CD4-positive, alpha-beta memory T cell (primary cell): Measurements from ENCODE around the gene CARD8. TPM values are rescaled to one million over a fixed set of nuclear protein-coding genes. Genes with fewer than 3 reads are reported as not detected.

ENCODE experiments used
- CTCF ChIA-PET: fragments of 350-600 bp; sonication (Branson Sonifier 250); formaldehyde crosslinking; loops from one replicate; lab custom pipeline; 2021; ENCODE audit warnings: inconsistent platforms; ENCODE audit not compliant: partially characterized antibody; lab: Charles Lee
- POLR2A ChIA-PET: fragments of 350-600 bp; sonication (Branson Sonifier 250); formaldehyde crosslinking; loops from one replicate; lab custom pipeline; 2021; ENCODE audit not compliant: partially characterized antibody; lab: Charles Lee
- DNase-seq, 5 donors: peaks; one replicate each; pipeline versions ENCODE4 v3.0.0 to v3.0.0-alpha.2; 2020 to 2022; ENCODE audit warnings: mixed read lengths in 1 of 5
- H3K27ac ChIP-seq: one replicate; pipeline ENCODE4 v1.7.0; 2013; ENCODE audit warnings: low read depth, low read length
- H3K27me3 ChIP-seq: 2 replicates; pipeline ENCODE4 v1.7.0; 2013; ENCODE audit warnings: mild to moderate bottlenecking, low read length, moderate library complexity; ENCODE audit not compliant: insufficient read depth
- H3K36me3 ChIP-seq: 2 replicates; pipeline ENCODE4 v1.7.0; 2013; ENCODE audit warnings: mild to moderate bottlenecking, low read length, moderate library complexity; ENCODE audit not compliant: insufficient read depth
- H3K4me1 ChIP-seq: 2 replicates; pipeline ENCODE4 v1.7.0; 2013; ENCODE audit warnings: mild to moderate bottlenecking, low read length, moderate library complexity; ENCODE audit not compliant: insufficient read depth
- H3K4me3 ChIP-seq, 2 donors: one replicate each; pipeline ENCODE4 v1.7.0; 2013; ENCODE audit warnings: low read length in 2 of 2, mild to moderate bottlenecking in 1 of 2
- H3K9me3 ChIP-seq, 2 donors: one replicate each; pipeline ENCODE4 v1.7.0; 2013; ENCODE audit warnings: low read length in 2 of 2, control low read depth in 1 of 2; ENCODE audit not compliant: control insufficient read depth in 1 of 2
- H3K27ac Mint-ChIP-seq, 7 donors: one replicate each; pipeline ENCODE4 v1.8.0; 2020 to 2021; ENCODE audit warnings: mixed read lengths in 7 of 7, mild to moderate bottlenecking in 6 of 7, inconsistent platforms in 3 of 7, moderate library complexity in 3 of 7
- H3K27me3 Mint-ChIP-seq, 2 donors: one replicate each; pipeline ENCODE4 v1.8.0; 2020 to 2021; ENCODE audit warnings: mixed read lengths in 2 of 2
- H3K36me3 Mint-ChIP-seq, 2 donors: one replicate each; pipeline ENCODE4 v1.8.0; 2020 to 2021; ENCODE audit warnings: mixed read lengths in 2 of 2, inconsistent platforms in 1 of 2, mild to moderate bottlenecking in 1 of 2
- H3K4me1 Mint-ChIP-seq, 4 donors: one replicate each; pipeline ENCODE4 v1.8.0; 2020 to 2021; ENCODE audit warnings: mixed read lengths in 4 of 4, mild to moderate bottlenecking in 1 of 4
- H3K4me3 Mint-ChIP-seq, 8 donors: one replicate each; pipeline ENCODE4 v1.8.0; 2020 to 2021; ENCODE audit warnings: mixed read lengths in 8 of 8, mild to moderate bottlenecking in 7 of 8, moderate library complexity in 6 of 8, inconsistent platforms in 3 of 8
- H3K9me3 Mint-ChIP-seq, 8 donors: one replicate each; pipeline ENCODE4 v1.8.0; 2020 to 2021; ENCODE audit warnings: mixed read lengths in 8 of 8, mild to moderate bottlenecking in 5 of 8, inconsistent platforms in 3 of 8, moderate library complexity in 1 of 8
- intact Hi-C: fragments of 100-400 bp; cut with micrococcal nuclease; formaldehyde crosslinking; loops from one replicate; pipeline ENCODE4 v1.15.1; 2023
- polyA plus RNA-seq, 2 donors: library from polyadenylated mRNA; unstranded; fragments of 300-500 nt; fragmentation: Illumina TruSeq; gene quantifications; one replicate each; pipeline ENCODE4 v1.2.3, GENCODE V29; 2021
- total RNA-seq, 2 experiments: library from RNA; stranded (reverse); gene quantifications; one replicate each; pipeline ENCODE4 v1.2.3, GENCODE V29; 2021

CARD8 gene
- total and polyA plus RNA-seq, 4 experiments from 2014 or later: 74.9 to 316 (median 200) TPM

DNA sequence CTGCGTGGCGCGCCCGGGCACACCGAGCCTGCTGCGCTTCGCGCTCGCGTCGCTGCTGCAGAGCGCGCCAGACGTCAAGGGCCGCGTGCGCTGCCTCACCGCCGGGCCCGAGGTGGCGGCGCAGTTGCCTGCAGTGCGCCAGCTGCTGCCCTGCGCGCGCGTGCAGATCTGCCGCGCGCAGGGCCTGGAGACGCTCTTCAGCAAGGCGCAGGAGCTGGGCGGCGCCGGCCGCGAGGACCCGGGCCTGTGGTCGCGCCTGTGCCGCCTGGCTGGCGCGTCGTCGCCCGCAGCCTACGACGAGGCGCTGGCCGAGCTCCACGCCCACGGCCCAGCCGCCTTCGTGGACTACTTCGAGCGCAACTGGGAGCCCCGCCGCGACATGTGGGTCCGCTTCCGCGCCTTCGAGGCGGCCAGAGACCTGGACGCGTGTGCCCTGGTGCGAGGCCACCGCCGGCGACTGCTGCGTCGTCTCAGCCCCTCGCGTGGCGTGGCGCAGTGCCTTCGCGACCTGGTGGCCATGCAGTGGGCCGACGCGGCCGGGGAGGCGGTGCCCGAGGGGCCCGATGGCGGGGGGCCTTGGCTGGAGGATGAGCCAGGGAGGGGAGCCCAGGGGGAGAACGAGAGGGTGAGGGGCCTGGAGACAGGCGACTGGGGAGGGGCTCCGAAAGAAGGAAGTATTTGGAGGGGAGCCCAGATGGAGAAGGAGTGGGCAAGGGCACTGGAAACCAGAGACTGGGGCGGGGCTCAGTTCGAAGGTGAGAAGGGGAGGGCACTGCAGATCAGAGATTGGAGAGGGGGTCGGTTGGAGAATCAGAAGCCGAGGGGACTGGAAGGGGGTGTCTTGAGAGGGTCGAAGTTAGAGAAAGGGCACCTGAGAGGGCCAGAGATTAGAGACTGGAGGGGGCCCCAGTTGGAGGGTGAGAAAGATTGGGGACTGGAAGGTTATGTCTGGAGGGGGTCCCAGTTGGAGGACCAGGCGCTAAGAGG is 60.6 kb downstream of the CARD8 start:
- Histone ChIP-seq H3K36me3 (no peaks in the 10 kb centered on the region), H3K4me1 (no peaks in the 10 kb centered on the region), H3K9me3 (no peaks in the 10 kb centered on the region), H3K27ac (no peak overlapping the region), H3K27me3 (no peaks in the 10 kb centered on the region), H3K4me3 (no peak overlapping the region)
- intact Hi-C loops: no loop called here
- H3K36me3 Mint-ChIP-seq: peaks cover 4 to 7% of the 10 kb centered on the region in 2 donors
- no peak for DNase-seq
- H3K4me1 Mint-ChIP-seq: peaks cover 4 to 21% (median 5%) of the 10 kb centered on the region in 4 donors
- no peak overlapping the region for H3K27ac Mint-ChIP-seq
- ChIA-PET CTCF (interaction anchor here (0.5 to 2.1 kb wide), 6 partner anchors 8 to 252 kb away, joined by 3 to 12 read pairs (median 4); no protein-coding TSS in a partner anchor), POLR2A (interaction anchor here (1.7 kb wide), 1 partner anchor 9 kb away, joined by 7 read pairs; no protein-coding TSS in a partner anchor)
- no peaks in the 10 kb centered on the region for H3K9me3 Mint-ChIP-seq
- H3K27me3 Mint-ChIP-seq: no peaks in the 10 kb centered on the region
- no peak overlapping the region for H3K4me3 Mint-ChIP-seq

DNA sequence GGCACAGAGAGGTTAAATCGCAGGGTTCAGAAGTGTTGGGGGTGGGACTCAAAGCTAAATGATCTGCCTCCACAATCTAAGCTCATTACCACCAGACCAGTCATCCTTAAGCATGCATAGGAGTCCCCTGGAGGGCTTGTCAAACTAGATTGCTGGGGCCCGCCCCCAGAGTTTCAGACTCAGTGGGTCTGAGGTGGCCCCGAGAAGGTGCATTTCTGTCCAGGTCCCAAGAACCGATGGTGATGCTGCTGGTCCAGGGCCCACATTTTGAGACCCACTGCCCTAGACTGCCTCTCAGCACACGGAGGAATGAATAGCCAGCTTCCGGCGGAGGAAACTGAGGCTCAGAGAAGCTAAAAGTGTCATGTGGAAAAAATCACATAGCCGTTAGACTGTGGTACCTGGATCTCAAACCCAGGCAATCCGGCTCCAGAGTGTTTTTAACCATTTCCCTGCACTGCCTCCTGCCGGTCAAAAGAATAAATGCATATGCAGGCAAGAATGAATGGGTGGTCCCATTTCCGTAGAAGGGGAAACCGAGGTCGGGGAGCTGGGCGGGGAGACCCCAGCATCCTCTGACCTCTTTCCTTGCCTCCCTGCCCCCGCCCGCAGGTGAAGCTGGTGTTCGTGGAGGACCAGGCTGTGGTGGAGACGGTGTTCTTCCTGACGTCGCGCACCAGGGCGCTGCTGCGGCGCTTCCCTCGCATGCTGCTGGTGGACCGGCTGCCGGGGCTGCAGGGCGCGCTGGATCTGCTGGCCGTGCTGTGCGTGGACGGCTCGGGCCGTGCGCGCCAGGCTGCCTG is 61.5 kb downstream of the CARD8 start:
- Mint-ChIP-seq H3K4me3 (peak overlapping the region in 1 of 8 donors; percentile 57), H3K36me3 (peaks cover 4 to 7% of the 10 kb centered on the region in 2 donors), H3K27me3 (no peaks in the 10 kb centered on the region), H3K27ac (peak overlapping the region in 2 of 7 donors; percentile 4 to 63), H3K9me3 (no peaks in the 10 kb centered on the region), H3K4me1 (peaks cover 4 to 21% (median 4%) of the 10 kb centered on the region in 4 donors)
- intact Hi-C loops: no loop called here
- ChIA-PET POLR2A (interaction anchor here (1.7 kb wide), 1 partner anchor 9 kb away, joined by 7 read pairs; no protein-coding TSS in a partner anchor), CTCF (interaction anchor here (0.5 to 2.1 kb wide), 7 partner anchors 9 to 253 kb away, joined by 3 to 12 read pairs (median 4); no protein-coding TSS in a partner anchor)
- peak in 3 of 5 donors; percentile 18 to 39 (median 20) for DNase-seq
- Histone ChIP-seq H3K27ac (no peak overlapping the region), H3K36me3 (no peaks in the 10 kb centered on the region), H3K27me3 (no peaks in the 10 kb centered on the region), H3K4me1 (no peaks in the 10 kb centered on the region), H3K9me3 (no peaks in the 10 kb centered on the region), H3K4me3 (no peak overlapping the region)

DNA sequence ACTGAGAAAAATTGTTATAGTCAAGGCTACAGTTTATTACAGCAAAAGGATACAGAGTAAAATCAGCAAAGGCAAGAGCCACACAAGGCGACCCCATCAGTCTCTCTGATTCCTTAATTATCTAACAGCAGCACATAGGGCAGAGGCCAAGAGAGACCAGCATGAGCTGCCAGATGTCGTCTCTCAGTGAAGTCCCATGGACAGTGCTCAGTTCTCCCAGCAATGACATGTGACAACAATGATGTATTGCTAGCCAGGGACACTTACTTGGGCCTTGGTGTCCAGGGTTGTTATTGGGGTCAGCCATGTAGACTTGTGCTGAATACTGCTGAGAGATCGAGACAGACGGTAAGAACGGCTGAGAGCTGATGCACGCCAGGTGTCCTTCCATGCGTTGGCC is 63.0 kb downstream of the CARD8 start:
- H3K4me3 ChIP-seq: no peak overlapping the region
- DNase-seq: no peak
- no peaks in the 10 kb centered on the region for H3K9me3 Mint-ChIP-seq
- H3K27me3 Mint-ChIP-seq: no peaks in the 10 kb centered on the region
- no peaks in the 10 kb centered on the region for H3K9me3 ChIP-seq
- H3K36me3 Mint-ChIP-seq: peaks cover 8 to 9% of the 10 kb centered on the region in 2 donors
- POLR2A ChIA-PET: no interaction called here
- peaks cover 4 to 21% (median 4%) of the 10 kb centered on the region in 4 donors for H3K4me1 Mint-ChIP-seq
- H3K4me3 Mint-ChIP-seq: peak overlapping the region in 1 of 8 donors; percentile 5
- no peaks in the 10 kb centered on the region for H3K27me3 ChIP-seq
- peak overlapping the region in 3 of 7 donors; percentile 24 to 77 (median 42) for H3K27ac Mint-ChIP-seq
- no peaks in the 10 kb centered on the region for H3K36me3 ChIP-seq
- H3K4me1 ChIP-seq: no peaks in the 10 kb centered on the region
- intact Hi-C loops: no loop called here
- H3K27ac ChIP-seq: no peak overlapping the region
- CTCF ChIA-PET: interaction anchor here (2.1 kb wide), 1 partner anchor 10 kb away, joined by 12 read pairs; no protein-coding TSS in a partner anchor

DNA sequence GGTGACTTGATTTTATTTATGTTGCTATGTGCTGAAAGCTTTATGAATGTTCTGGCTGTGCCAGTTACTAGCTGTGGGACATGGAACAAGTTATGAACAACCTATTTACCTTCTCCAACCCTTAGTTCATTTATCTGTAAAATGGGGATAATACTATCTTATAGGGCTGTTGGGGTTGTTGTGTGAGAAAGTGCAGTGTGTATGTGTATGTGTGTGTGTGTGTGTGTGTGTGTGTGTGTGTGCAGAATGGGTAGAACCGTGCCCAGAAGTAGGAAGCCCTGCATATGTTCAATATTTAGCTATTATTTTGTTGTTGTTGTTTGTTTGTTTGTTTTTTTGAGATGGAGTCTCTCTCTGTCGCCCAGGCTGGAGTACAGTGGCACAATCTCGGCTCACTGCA is 64.8 kb downstream of the CARD8 start:
- ChIA-PET CTCF (interaction anchor here (1.0 to 2.2 kb wide), 3 partner anchors 9 to 298 kb away, joined by 3 to 8 read pairs (median 3); no protein-coding TSS in a partner anchor), POLR2A (interaction anchor here (0.5 kb wide), 1 partner anchor 140 kb away, joined by 4 read pairs; no protein-coding TSS in a partner anchor)
- Mint-ChIP-seq H3K27ac (peak overlapping the region in 3 of 7 donors; percentile 12 to 63 (median 29)), H3K27me3 (no peaks in the 10 kb centered on the region), H3K4me3 (no peak overlapping the region), H3K36me3 (peaks cover 8 to 10% of the 10 kb centered on the region in 2 donors), H3K4me1 (peaks cover 2 to 21% (median 4%) of the 10 kb centered on the region in 4 donors), H3K9me3 (no peaks in the 10 kb centered on the region)
- no peak overlapping the region for H3K4me3 ChIP-seq
- DNase-seq: no peak
- H3K4me1 ChIP-seq: no peaks in the 10 kb centered on the region
- intact Hi-C loops: loop anchor here (1.0 kb wide), 1 partner anchor 69 kb away; no protein-coding TSS in a partner anchor
- H3K27me3 ChIP-seq: no peaks in the 10 kb centered on the region
- H3K27ac ChIP-seq: no peak overlapping the region
- H3K9me3 ChIP-seq: no peaks in the 10 kb centered on the region
- no peaks in the 10 kb centered on the region for H3K36me3 ChIP-seq

DNA sequence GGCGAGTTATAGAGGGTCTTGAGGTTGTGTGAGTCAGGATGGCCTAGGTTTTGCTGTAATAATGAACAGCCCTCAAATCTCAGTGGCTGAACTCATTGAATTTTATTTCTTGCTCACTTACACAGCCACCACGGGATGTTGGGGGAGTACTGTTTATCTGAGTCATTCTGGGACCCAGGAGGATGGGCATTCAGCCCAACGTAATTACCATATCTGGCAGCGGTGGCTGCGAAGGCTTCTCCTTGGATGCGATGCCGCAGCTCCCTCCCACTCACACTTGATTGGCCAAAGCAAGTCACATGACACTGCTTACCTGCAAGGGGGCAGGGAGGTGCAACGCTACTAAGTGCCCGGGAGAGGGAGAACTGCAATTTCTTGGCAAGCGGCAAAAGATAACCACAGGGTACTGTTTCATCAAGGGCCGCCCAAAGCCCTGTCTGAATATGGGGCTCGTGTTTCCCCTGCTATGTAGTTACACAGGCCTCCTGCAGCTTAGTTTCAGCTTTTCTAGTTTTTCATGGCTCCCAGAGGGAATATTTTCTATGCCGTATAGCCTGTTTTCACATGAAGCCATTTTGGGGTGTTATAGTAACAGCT is 65.3 kb downstream of the CARD8 start:
- no peak overlapping the region for H3K4me3 Mint-ChIP-seq
- POLR2A ChIA-PET: interaction anchor here (0.5 kb wide), 1 partner anchor 140 kb away, joined by 4 read pairs; no protein-coding TSS in a partner anchor
- Histone ChIP-seq H3K36me3 (no peaks in the 10 kb centered on the region), H3K27ac (no peak overlapping the region), H3K4me3 (no peak overlapping the region), H3K9me3 (no peaks in the 10 kb centered on the region), H3K4me1 (no peaks in the 10 kb centered on the region), H3K27me3 (no peaks in the 10 kb centered on the region)
- intact Hi-C loops: loop anchor here (1.0 kb wide), 1 partner anchor 70 kb away; no protein-coding TSS in a partner anchor
- peak; percentile 36 to 77 (median 54) for DNase-seq
- H3K9me3 Mint-ChIP-seq: no peaks in the 10 kb centered on the region
- CTCF ChIA-PET: interaction anchor here (1.0 to 2.2 kb wide), 3 partner anchors 9 to 299 kb away, joined by 3 to 8 read pairs (median 3); no protein-coding TSS in a partner anchor
- peak overlapping the region in 3 of 7 donors; percentile 3 to 63 (median 29) for H3K27ac Mint-ChIP-seq
- H3K4me1 Mint-ChIP-seq: peaks cover 2 to 21% (median 4%) of the 10 kb centered on the region in 4 donors
- H3K36me3 Mint-ChIP-seq: peaks cover 8 to 10% of the 10 kb centered on the region in 2 donors
- no peaks in the 10 kb centered on the region for H3K27me3 Mint-ChIP-seq

DNA sequence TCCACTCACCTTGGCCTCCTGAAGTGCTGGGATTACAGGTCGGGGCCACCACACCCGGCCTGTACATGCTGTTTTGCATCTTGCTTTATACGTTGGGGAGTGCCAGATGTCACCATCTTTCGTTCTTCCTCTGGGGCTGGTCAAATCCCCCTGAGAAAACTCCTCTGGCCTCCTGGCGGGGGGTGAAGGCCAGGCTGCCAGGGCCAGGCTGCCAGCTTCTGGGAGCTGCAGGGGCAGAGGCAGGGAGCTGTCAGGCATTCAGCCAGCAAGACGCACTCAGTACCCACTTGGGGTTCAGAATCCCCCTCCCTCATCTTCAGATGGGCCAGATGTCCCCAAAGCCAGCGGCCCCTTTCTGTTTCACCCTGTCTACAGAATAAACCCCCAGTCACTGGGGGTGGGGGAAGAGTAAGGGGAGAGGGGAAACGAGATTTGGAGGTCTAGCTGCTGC is 69.1 kb downstream of the CARD8 start:
- intact Hi-C loops: no loop called here
- H3K4me3 ChIP-seq: no peak overlapping the region
- H3K9me3 Mint-ChIP-seq: peaks cover 0 to 6% (median 2%) of the 10 kb centered on the region in 8 donors
- no peaks in the 10 kb centered on the region for H3K27me3 ChIP-seq
- H3K4me1 Mint-ChIP-seq: peaks cover 0 to 8% (median 3%) of the 10 kb centered on the region in 4 donors
- H3K36me3 ChIP-seq: no peaks in the 10 kb centered on the region
- no peaks in the 10 kb centered on the region for H3K27me3 Mint-ChIP-seq
- H3K9me3 ChIP-seq: peaks cover 0 to 2% of the 10 kb centered on the region in 2 donors
- no peaks in the 10 kb centered on the region for H3K4me1 ChIP-seq
- H3K27ac ChIP-seq: no peak overlapping the region
- POLR2A ChIA-PET: no interaction called here
- no peak overlapping the region for H3K27ac Mint-ChIP-seq
- DNase-seq: no peak
- peaks cover 14 to 17% of the 10 kb centered on the region in 2 donors for H3K36me3 Mint-ChIP-seq
- CTCF ChIA-PET: no interaction called here
- no peak overlapping the region for H3K4me3 Mint-ChIP-seq
